Endothelial cell of umbilical vein (primary cell): ENCODE results near the gene FHOD3. TPM values are rescaled to one million over a fixed set of nuclear protein-coding genes. Genes with fewer than 3 reads are reported as not detected.

Experiments
- BruUV-seq: library from RNA; stranded (reverse); fragments of 400-500 nt; replicated peaks from 2 replicates; lab custom pipeline; 2021; lab: Mats Ljungman, UMichigan
- CTCF ChIA-PET: fragments of 300-600, 350-600 bp; sonication (Branson Sonifier 250); formaldehyde crosslinking; loops from one replicate; lab custom pipeline; 2021; ENCODE audit warnings: antibody characterized with exemption, inconsistent platforms; lab: Charles Lee
- POLR2A ChIA-PET: fragments of 300-600, 350-600 bp; sonication (Branson Sonifier 250); formaldehyde crosslinking; loops from one replicate; lab custom pipeline; 2021; ENCODE audit warnings: antibody characterized with exemption, inconsistent platforms; lab: Charles Lee
- DNase-seq: peaks from one replicate; pipeline ENCODE4 v3.0.0-alpha.2; 2011; ENCODE audit warnings: low read depth, low spot score
- FAIRE-seq: peaks from 2 replicates; lab custom pipeline; 2011; peaks lifted over from hg19 to GRCh38; lab: Jason Lieb, UNC
- H2AFZ ChIP-seq: 2 replicates; pipeline ENCODE4 v1.6.0; 2012; ENCODE audit warnings: low read depth, low read length, control low read depth, inconsistent platforms
- H3K27ac ChIP-seq: 2 replicates; pipeline ENCODE4 v1.5.1; 2011; ENCODE audit warnings: low read depth, mild to moderate bottlenecking, control low read depth, low read length, moderate library complexity; ENCODE audit not compliant: insufficient read depth
- H3K27me3 ChIP-seq, 2 experiments: 2 replicates each; pipeline versions ENCODE4 v1.6.0 to v1.6.1; 2011; ENCODE audit warnings: low read length in 2 of 2, mixed read lengths in 1 of 2; ENCODE audit not compliant: control insufficient read depth in 2 of 2, insufficient read depth in 2 of 2
- H3K36me3 ChIP-seq, 2 experiments: 2 replicates in 1 of 2; 3 replicates in 1 of 2; pipeline ENCODE4 v1.5.1; 2011; ENCODE audit warnings: low read length in 2 of 2, mild to moderate bottlenecking in 1 of 2, moderate library complexity in 1 of 2; ENCODE audit not compliant: control insufficient read depth in 2 of 2, insufficient read depth in 2 of 2; ENCODE audit errors: extremely low read depth in 1 of 2
- H3K4me1 ChIP-seq: 3 replicates; pipeline ENCODE4 v1.5.1; 2011; ENCODE audit warnings: mild to moderate bottlenecking, low read length; ENCODE audit not compliant: control insufficient read depth, insufficient read depth; ENCODE audit errors: extremely low read depth
- H3K4me2 ChIP-seq: 2 replicates; pipeline ENCODE4 v1.6.1; 2011; ENCODE audit warnings: low read length, control low read depth, mixed read lengths; ENCODE audit not compliant: insufficient read depth
- H3K4me3 ChIP-seq, 3 experiments: fragments of 200-600 bp in 1 of 3; sonication (generic), shearing (Covaris generic) in 1 of 3; replicated peaks in 1 of 3; 2 replicates each; pipeline ENCODE4 v1.5.1; 2011 to 2016; ENCODE audit warnings: control low read depth in 3 of 3, low read length in 3 of 3, mild to moderate bottlenecking in 2 of 3, inconsistent platforms in 1 of 3, low read depth in 1 of 3, moderate library complexity in 1 of 3; ENCODE audit not compliant: insufficient read depth in 1 of 3
- H3K79me2 ChIP-seq: 2 replicates; pipeline ENCODE4 v1.6.0; 2012; ENCODE audit warnings: low read length, inconsistent platforms; ENCODE audit not compliant: control insufficient read depth, insufficient read depth
- H3K9ac ChIP-seq: replicated peaks from 2 replicates; pipeline ENCODE3; 2011; ENCODE audit warnings: low read length, control low read depth; ENCODE audit not compliant: insufficient read depth; ENCODE audit errors: extremely low read depth
- H3K9me1 ChIP-seq: replicated peaks from 3 replicates; pipeline ENCODE4 v1.6.0; 2011; ENCODE audit warnings: mild to moderate bottlenecking, low read length; ENCODE audit not compliant: control insufficient read depth, insufficient read depth; ENCODE audit errors: extremely low read depth
- H3K9me3 ChIP-seq: replicated peaks from 2 replicates; pipeline ENCODE4 v1.5.1; 2012; ENCODE audit warnings: low read length, inconsistent platforms; ENCODE audit not compliant: control insufficient read depth, insufficient read depth
- H4K20me1 ChIP-seq: replicated peaks from 2 replicates; pipeline ENCODE3; 2011; ENCODE audit warnings: mild to moderate bottlenecking, low read length; ENCODE audit not compliant: control insufficient read depth, insufficient read depth; ENCODE audit errors: extremely low read depth
- EZH2 ChIP-seq: IDR thresholded peaks from 2 replicates; pipeline ENCODE4 v1.6.1; 2012; ENCODE audit warnings: borderline replicate concordance, low read depth, mild to moderate bottlenecking, moderate library complexity, low read length, inconsistent platforms; ENCODE audit not compliant: severe bottlenecking
- FOS ChIP-seq: IDR thresholded peaks from 2 replicates; pipeline ENCODE4 v1.6.1; 2011; ENCODE audit warnings: mild to moderate bottlenecking, low read length, moderate library complexity, borderline replicate concordance; ENCODE audit not compliant: insufficient read depth
- GATA2 ChIP-seq: IDR thresholded peaks from 2 replicates; pipeline ENCODE4 v1.7.0; 2011; ENCODE audit warnings: low read depth, mild to moderate bottlenecking, moderate library complexity, mixed read lengths, low read length; ENCODE audit not compliant: insufficient read length, insufficient read depth
- JUN ChIP-seq: IDR thresholded peaks from 2 replicates; pipeline ENCODE4 v1.6.1; 2011; ENCODE audit warnings: borderline replicate concordance, low read depth; ENCODE audit not compliant: insufficient read length, insufficient read depth
- MYC ChIP-seq: IDR thresholded peaks from one replicate; pipeline ENCODE4 v1.6.1; 2011; ENCODE audit warnings: mild to moderate bottlenecking, low read depth, low read length
- POLR2A ChIP-seq: IDR thresholded peaks from 2 replicates; pipeline ENCODE4 v1.6.1; 2012; ENCODE audit warnings: low read depth, mild to moderate bottlenecking, control low read depth, low read length
- POLR2AphosphoS5 ChIP-seq: IDR thresholded peaks from 2 replicates; pipeline ENCODE4 v1.6.1; 2012; ENCODE audit warnings: low read depth, mild to moderate bottlenecking, control low read depth, low read length, moderate library complexity; ENCODE audit not compliant: insufficient read depth
- dilution Hi-C: fragments of 300-500 bp; cut with MboI; formaldehyde crosslinking; loops from one replicate; pipeline ENCODE4 v1.15.0; 2019; ENCODE audit warnings: low sequenced_read_pairs; ENCODE audit not compliant: extremely low pct_ligation_motif_present
- intact Hi-C: fragments of 100-400 bp; cut with micrococcal nuclease; formaldehyde crosslinking; loops from one replicate; pipeline ENCODE4 v1.10.0; 2022
- polyA plus RNA-seq, 4 experiments: library from polyadenylated mRNA; depleted of rRNA in 3 of 4; stranded (reverse) in 3 of 4; unstranded in 1 of 4; fragments of >200 nt; gene quantifications; 2 replicates each; pipeline versions ENCODE4 v1.2.1 to v1.2.3, GENCODE V29; 2011 to 2012; ENCODE audit warnings: missing spikeins in 1 of 4
- total RNA-seq: library from RNA; stranded (reverse); gene quantifications from 2 replicates; pipeline ENCODE4 v1.2.3, GENCODE V29; 2021
- TF ChIP-seq, protein P1 (sequence below), 2 donors: IDR thresholded peaks; 1 replicate in 1 of 2; 2 replicates in 1 of 2; pipeline ENCODE4 v1.5.1; 2011; ENCODE audit warnings: low read length in 2 of 2, mild to moderate bottlenecking in 2 of 2, moderate library complexity in 2 of 2, control low read depth in 1 of 2, inconsistent platforms in 1 of 2, low read depth in 1 of 2; ENCODE audit not compliant: insufficient read depth in 1 of 2; ENCODE audit errors: extremely low read depth in 1 of 2
- TF ChIP-seq, protein P2 (sequence below): IDR thresholded peaks from 2 replicates; pipeline ENCODE4 v1.6.1; 2011; ENCODE audit not compliant: insufficient read depth, insufficient read length

The FHOD3 gene
- total and polyA plus RNA-seq, 2 donors (not counting 3 experiments of a cell fraction or from before 2014, with no cell fraction given): 0.06 to 1.5 TPM

DNA sequence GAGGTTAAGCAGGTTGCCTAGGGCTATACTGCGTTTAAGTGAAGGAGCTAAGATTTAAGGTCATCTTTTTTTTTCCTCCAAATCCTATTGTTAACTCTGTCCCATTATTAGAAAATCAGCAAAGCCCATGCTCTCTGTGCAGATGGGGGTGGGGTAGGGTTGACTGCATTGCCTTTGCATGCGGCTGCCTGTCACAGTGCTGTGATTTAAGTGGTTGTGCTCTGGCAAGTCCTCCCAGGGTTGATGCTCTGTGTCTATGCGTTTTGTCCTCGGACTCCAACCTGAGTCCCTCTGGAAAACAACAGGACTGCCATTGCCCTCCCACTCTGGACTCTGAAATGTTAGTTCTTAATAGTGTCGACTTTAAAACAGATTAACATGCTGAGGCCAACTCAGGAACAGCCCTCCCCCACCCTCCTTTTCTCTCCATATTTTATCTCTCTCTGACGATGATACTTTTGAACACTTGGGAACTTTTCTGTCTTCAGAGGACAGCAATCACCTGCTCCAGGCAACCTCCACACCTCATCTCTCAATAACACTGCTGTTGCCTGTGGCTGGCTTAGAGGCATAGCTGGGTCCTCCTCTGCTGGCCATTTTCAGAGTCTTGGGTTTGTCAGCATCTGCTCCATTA, 5.8 kb downstream of the FHOD3 start:
- Histone ChIP-seq H3K27ac (no peak overlapping the region), H3K79me2 (no peaks in the 10 kb centered on the region), H2AFZ (no peak overlapping the region), H3K4me2 (no peak overlapping the region), H4K20me1 (no peaks in the 10 kb centered on the region), H3K4me1 (no peaks in the 10 kb centered on the region), H3K27me3 (peaks cover 21 to 50% of the 10 kb centered on the region in 2 experiments), H3K9ac (no peak overlapping the region), H3K9me3 (no peaks in the 10 kb centered on the region), H3K4me3 (no peak overlapping the region), H3K9me1 (no peaks in the 10 kb centered on the region), H3K36me3 (no peaks in the 10 kb centered on the region)
- POLR2A ChIA-PET: no interaction called here
- no TSS peak for BruUV-seq
- dilution Hi-C loops (no loop called here), intact Hi-C loops (no loop called here)
- CTCF ChIA-PET: interaction anchor here (0.9 kb wide), 1 partner anchor 86 kb away, joined by 3 read pairs; no protein-coding TSS in a partner anchor
- DNase-seq: no peak
- no peak for FAIRE-seq
- TF ChIP-seq, protein P1, sequence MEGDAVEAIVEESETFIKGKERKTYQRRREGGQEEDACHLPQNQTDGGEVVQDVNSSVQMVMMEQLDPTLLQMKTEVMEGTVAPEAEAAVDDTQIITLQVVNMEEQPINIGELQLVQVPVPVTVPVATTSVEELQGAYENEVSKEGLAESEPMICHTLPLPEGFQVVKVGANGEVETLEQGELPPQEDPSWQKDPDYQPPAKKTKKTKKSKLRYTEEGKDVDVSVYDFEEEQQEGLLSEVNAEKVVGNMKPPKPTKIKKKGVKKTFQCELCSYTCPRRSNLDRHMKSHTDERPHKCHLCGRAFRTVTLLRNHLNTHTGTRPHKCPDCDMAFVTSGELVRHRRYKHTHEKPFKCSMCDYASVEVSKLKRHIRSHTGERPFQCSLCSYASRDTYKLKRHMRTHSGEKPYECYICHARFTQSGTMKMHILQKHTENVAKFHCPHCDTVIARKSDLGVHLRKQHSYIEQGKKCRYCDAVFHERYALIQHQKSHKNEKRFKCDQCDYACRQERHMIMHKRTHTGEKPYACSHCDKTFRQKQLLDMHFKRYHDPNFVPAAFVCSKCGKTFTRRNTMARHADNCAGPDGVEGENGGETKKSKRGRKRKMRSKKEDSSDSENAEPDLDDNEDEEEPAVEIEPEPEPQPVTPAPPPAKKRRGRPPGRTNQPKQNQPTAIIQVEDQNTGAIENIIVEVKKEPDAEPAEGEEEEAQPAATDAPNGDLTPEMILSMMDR (IDR thresholded peaks at IDR 0.05; ENCODE audit: extremely low read depth in 1 of 2, insufficient read depth in 1 of 2, low read depth in 1 of 2, low read length in 2 of 2): no peak
- TF ChIP-seq EZH2 (no peak), GATA2 (no peak), POLR2A (no peak), MYC (no peak), JUN (no peak), POLR2AphosphoS5 (no peak), FOS (no peak)
- TF ChIP-seq, protein P2, sequence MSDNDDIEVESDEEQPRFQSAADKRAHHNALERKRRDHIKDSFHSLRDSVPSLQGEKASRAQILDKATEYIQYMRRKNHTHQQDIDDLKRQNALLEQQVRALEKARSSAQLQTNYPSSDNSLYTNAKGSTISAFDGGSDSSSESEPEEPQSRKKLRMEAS: no peak
